Measurements from ENCODE around the gene NUDT5. TPM values are rescaled to one million over a fixed set of nuclear protein-coding genes. Genes with fewer than 3 reads are reported as not detected.
A peak's percentile ranks its signal among the peaks of the same experiment; 100 is the strongest.

The NUDT5 gene
- total and polyA plus RNA-seq, 2 of the 13 experiments (the other 11 are each of a cell fraction or from before 2014, with no cell fraction given): 79.6 to 134 TPM

DNA sequence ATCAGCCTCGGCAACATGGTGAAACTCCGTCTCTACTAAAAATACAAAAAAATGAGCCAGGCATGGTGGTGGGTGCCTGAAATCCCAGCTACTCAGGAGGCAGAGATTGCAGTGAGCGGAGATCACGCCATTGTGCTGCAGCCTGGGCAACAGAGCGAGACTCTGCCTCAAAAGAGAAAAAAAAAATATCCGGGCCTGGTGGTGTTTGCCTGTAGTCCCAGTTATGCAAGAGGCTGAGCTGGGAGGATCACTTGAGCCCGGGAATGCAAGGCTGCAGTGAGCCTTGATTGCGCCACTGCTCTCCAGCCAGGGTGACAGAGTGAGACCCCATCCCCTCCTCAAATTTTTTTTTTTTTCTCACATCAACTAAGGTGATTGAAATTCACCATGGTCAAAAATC lies 43.1 kb upstream of the NUDT5 start (continued):
- TF ChIP-seq NCOA2 (CRISPR knock-in tag; IDR thresholded peaks at IDR 0.05) (peak; percentile 40; the same call in 1 of the 2 replicates), KDM5B (CRISPR knock-in tag; IDR thresholded peaks at IDR 0.05; ENCODE audit: borderline replicate concordance) (no peak; the same call in 1 of the 2 replicates), TEAD3 (CRISPR knock-in tag; optimal IDR thresholded peaks at IDR 0.05; ENCODE audit: borderline replicate concordance) (peak; percentile 83), HDAC1 (CRISPR knock-in tag; IDR thresholded peaks at IDR 0.05) (peak; percentile 55; the same call in 1 of the 2 replicates), CEBPB (IDR thresholded peaks at IDR 0.05; ENCODE audit: borderline replicate concordance, low read depth, low read length) (peak; percentile 93), CBX5 (CRISPR knock-in tag; IDR thresholded peaks at IDR 0.05; ENCODE audit: borderline replicate concordance) (0 out of 2 replicates have a peak, but pooled peaks have one; percentile 36), ZNF263 (CRISPR knock-in tag; IDR thresholded peaks at IDR 0.05) (0 out of 2 replicates have a peak, but pooled peaks have one; percentile 36), FOXO1 (CRISPR knock-in tag; IDR thresholded peaks at IDR 0.05) (peak; percentile 46; the same call in 1 of the 2 replicates), ZKSCAN1 (IDR thresholded peaks at IDR 0.05; ENCODE audit: low read length) (no peak), MEIS2 (CRISPR knock-in tag; IDR thresholded peaks at IDR 0.05) (no peak), LCORL (IDR thresholded peaks at IDR 0.05) (no peak), LCORL (CRISPR knock-in tag; IDR thresholded peaks at IDR 0.05) (peak; percentile 21; the same call in 1 of the 2 replicates), GATAD1 (CRISPR knock-in tag; IDR thresholded peaks at IDR 0.05) (0 out of 2 replicates have a peak, but pooled peaks have one; percentile 19), ZBTB4 (CRISPR knock-in tag; IDR thresholded peaks at IDR 0.05; ENCODE audit: borderline replicate concordance) (peak; percentile 99)
- TF ChIP-seq, protein P1, sequence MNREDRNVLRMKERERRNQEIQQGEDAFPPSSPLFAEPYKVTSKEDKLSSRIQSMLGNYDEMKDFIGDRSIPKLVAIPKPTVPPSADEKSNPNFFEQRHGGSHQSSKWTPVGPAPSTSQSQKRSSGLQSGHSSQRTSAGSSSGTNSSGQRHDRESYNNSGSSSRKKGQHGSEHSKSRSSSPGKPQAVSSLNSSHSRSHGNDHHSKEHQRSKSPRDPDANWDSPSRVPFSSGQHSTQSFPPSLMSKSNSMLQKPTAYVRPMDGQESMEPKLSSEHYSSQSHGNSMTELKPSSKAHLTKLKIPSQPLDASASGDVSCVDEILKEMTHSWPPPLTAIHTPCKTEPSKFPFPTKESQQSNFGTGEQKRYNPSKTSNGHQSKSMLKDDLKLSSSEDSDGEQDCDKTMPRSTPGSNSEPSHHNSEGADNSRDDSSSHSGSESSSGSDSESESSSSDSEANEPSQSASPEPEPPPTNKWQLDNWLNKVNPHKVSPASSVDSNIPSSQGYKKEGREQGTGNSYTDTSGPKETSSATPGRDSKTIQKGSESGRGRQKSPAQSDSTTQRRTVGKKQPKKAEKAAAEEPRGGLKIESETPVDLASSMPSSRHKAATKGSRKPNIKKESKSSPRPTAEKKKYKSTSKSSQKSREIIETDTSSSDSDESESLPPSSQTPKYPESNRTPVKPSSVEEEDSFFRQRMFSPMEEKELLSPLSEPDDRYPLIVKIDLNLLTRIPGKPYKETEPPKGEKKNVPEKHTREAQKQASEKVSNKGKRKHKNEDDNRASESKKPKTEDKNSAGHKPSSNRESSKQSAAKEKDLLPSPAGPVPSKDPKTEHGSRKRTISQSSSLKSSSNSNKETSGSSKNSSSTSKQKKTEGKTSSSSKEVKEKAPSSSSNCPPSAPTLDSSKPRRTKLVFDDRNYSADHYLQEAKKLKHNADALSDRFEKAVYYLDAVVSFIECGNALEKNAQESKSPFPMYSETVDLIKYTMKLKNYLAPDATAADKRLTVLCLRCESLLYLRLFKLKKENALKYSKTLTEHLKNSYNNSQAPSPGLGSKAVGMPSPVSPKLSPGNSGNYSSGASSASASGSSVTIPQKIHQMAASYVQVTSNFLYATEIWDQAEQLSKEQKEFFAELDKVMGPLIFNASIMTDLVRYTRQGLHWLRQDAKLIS (CRISPR knock-in tag; IDR thresholded peaks at IDR 0.05): no peak
- TF ChIP-seq, protein P2, sequence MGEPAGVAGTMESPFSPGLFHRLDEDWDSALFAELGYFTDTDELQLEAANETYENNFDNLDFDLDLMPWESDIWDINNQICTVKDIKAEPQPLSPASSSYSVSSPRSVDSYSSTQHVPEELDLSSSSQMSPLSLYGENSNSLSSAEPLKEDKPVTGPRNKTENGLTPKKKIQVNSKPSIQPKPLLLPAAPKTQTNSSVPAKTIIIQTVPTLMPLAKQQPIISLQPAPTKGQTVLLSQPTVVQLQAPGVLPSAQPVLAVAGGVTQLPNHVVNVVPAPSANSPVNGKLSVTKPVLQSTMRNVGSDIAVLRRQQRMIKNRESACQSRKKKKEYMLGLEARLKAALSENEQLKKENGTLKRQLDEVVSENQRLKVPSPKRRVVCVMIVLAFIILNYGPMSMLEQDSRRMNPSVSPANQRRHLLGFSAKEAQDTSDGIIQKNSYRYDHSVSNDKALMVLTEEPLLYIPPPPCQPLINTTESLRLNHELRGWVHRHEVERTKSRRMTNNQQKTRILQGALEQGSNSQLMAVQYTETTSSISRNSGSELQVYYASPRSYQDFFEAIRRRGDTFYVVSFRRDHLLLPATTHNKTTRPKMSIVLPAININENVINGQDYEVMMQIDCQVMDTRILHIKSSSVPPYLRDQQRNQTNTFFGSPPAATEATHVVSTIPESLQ (CRISPR knock-in tag; conservative IDR thresholded peaks at IDR 0.05): no peak
- TF ChIP-seq, protein P3, sequence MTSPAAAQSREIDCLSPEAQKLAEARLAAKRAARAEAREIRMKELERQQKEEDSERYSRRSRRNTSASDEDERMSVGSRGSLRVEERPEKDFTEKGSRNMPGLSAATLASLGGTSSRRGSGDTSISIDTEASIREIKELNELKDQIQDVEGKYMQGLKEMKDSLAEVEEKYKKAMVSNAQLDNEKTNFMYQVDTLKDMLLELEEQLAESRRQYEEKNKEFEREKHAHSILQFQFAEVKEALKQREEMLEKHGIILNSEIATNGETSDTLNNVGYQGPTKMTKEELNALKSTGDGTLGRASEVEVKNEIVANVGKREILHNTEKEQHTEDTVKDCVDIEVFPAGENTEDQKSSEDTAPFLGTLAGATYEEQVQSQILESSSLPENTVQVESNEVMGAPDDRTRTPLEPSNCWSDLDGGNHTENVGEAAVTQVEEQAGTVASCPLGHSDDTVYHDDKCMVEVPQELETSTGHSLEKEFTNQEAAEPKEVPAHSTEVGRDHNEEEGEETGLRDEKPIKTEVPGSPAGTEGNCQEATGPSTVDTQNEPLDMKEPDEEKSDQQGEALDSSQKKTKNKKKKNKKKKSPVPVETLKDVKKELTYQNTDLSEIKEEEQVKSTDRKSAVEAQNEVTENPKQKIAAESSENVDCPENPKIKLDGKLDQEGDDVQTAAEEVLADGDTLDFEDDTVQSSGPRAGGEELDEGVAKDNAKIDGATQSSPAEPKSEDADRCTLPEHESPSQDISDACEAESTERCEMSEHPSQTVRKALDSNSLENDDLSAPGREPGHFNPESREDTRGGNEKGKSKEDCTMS (CRISPR knock-in tag; conservative IDR thresholded peaks at IDR 0.05): no peak
- TF ChIP-seq, protein P4, sequence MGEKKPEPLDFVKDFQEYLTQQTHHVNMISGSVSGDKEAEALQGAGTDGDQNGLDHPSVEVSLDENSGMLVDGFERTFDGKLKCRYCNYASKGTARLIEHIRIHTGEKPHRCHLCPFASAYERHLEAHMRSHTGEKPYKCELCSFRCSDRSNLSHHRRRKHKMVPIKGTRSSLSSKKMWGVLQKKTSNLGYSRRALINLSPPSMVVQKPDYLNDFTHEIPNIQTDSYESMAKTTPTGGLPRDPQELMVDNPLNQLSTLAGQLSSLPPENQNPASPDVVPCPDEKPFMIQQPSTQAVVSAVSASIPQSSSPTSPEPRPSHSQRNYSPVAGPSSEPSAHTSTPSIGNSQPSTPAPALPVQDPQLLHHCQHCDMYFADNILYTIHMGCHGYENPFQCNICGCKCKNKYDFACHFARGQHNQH (CRISPR knock-in tag; IDR thresholded peaks at IDR 0.05): peak; percentile 65; the same call in 1 of the 2 replicates

Data from HepG2 (cell line).